ENCODE measurements around the gene SCAMP4. TPM values are rescaled to one million over a fixed set of nuclear protein-coding genes. Genes with fewer than 3 reads are reported as not detected.
A peak's percentile ranks its signal among the peaks of the same experiment; 100 is the strongest.
"Not testable (repeated sequence)": the region's sequence is repeated elsewhere in the genome, so short reads cannot be mapped to it uniquely, and the experiment has no call there.

Gene SCAMP4
- total RNA-seq, 1 donor: 42.8 TPM

DNA sequence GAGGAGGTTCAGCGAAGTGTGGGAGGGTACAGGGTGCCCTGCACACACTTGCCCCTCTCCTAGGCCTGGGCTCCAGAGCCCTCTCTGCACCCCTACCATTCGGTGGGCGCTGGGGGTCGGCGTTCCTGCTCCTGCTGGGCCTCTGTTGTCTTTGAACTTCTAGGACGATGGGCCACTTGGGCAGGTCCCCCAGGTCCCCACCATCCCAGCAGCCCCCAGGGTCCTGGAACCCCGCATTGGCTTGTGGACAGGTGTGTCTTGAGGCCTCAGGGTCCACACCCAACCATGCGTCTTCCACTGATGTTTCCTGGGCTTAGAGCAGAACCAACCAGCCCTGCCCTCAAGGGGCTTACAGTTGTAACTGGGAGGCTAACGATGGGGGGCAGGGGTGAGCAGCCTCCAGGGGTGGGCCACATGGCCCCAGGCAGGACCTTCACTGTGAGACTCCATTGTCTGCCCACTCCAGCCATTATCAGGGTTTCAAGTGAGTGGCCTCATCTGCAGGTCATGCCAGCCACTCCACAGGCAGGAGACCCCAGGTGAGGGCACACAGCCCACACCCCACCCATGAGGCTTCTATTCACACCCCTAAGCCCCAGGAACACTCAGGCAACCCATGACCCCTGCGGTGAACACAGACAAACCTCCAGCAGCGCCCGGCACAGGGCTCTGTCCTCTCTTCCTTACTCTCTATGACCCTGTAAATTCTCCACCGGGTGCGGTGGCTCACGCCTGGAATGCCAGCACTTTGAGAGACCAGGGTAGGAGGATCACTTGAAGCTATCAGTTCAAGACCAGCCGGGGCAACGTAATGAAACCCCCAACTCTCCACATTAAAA is 39.8 kb upstream of the SCAMP4 start:
- no peak for DNase-seq (ENCODE audit: low read depth in 2 of 3, low spot score in 2 of 3)

DNA sequence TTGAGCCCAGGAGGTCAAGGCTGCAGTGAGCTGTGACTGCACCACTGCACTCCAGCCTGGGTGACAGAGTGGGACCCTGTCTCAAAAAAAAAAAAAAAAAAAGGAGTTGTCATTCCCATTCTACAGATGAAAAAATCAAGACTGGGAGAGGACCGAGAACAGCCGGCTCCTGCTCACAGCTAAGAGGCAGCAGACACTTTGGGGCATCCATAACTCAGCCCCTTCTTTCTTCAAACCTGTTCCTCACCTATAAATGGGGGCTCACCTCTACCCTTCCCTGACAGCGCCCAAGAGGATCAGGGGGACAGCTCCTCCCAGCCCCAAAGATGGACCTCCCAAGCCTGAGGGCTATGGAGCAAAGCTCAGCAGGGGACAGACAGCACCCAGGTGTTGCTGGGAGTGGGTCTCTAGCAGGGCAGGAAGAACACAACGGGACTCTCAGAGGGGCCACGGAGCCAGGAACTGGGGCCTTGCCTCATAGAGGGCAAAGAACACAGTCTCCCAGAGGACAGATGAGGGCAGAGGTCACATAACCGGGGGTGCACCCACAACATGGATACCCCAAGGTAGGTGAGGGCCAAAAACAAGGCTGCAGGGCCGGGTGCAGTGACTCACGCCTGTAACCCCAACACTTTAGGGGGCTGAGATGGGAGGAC is 38.4 kb upstream of the SCAMP4 start:
- DNase-seq (ENCODE audit: low read depth in 2 of 3, low spot score in 2 of 3): no peak

DNA sequence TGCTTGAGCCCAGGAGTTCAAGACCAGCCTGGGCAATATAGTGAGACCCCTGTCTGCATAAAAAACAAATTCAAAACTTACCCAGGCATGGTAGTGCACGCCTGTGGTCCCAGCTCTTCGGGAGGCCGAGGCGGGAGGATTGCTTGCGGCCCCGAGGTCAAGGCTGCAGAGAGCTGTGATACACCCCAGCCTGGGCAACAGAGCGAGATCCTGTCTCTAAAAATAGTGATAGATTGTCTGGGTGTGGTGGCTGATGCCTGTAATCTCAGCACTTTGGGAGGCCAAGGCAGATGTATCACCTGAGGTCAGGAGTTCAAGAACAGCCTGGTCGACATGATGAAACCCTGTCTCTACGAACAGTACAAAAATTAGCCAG is 37.9 kb upstream of the SCAMP4 start:
- no peak for DNase-seq (ENCODE audit: low read depth in 2 of 3, low spot score in 2 of 3)

DNA sequence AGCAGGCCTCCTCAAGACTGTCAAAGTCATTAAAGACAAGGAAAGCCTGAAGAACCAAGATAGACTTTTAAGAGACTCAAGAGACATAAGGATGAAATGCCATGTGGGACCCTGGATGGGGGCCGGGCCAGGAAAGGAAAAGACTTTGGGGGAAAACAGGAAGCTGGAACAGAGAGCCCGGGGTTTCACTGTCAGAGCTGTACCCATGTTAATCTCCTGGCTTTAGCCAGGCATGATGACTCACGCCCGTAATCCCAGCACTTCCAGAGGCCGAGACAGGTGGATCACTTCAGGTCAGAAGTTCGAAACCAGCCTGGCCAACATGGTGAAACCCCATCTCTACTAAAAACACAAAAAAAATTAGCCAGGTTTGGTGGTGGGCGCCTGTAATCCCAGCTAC is 36.2 kb upstream of the SCAMP4 start:
- no peak for DNase-seq (ENCODE audit: low read depth in 2 of 3, low spot score in 2 of 3)

DNA sequence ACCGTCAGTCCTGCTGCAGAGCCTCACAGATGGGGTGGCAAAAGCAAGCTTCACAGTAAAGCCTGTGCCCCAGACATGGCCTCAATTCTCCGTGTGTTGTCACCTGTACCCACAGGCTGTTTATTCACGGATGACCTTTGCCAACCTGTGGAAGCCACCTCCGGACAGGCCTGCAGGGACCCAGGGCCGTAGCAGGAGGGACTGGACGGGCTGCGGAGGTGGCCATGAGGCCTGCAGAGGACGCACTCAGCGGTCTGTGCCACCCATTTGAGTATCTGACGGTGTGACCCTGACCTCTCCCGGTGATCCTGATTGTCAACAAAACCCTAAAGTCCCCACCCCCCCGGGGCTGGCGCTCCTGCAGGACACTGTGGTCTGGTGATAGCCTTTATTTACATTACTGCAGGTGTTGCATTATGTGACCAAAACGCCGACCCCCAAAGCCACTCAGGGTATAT is 34.0 kb upstream of the SCAMP4 start:
- DNase-seq (ENCODE audit: low read depth in 2 of 3, low spot score in 2 of 3): no peak

DNA sequence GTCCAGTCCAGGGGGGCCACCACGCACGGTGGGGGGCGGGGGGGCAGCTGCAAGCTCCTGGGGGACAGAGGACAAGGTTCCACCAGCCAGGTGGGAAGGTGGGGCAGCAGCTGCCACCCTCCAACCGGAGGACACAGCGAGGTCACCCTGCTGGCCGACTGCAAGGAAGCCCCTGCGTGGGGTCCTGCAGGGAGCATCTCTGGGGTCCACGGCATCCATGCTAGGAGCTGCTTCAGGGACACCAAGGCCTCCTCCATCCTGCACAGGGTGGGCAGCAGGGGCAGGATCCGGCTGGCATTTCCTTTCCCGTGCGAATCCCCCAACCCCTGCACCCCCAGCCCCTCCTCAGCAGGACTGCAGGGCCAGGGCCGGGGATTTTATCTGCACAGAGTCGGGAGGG is 33.6 kb upstream of the SCAMP4 start:
- no peak for DNase-seq (ENCODE audit: low read depth in 2 of 3, low spot score in 2 of 3)

DNA sequence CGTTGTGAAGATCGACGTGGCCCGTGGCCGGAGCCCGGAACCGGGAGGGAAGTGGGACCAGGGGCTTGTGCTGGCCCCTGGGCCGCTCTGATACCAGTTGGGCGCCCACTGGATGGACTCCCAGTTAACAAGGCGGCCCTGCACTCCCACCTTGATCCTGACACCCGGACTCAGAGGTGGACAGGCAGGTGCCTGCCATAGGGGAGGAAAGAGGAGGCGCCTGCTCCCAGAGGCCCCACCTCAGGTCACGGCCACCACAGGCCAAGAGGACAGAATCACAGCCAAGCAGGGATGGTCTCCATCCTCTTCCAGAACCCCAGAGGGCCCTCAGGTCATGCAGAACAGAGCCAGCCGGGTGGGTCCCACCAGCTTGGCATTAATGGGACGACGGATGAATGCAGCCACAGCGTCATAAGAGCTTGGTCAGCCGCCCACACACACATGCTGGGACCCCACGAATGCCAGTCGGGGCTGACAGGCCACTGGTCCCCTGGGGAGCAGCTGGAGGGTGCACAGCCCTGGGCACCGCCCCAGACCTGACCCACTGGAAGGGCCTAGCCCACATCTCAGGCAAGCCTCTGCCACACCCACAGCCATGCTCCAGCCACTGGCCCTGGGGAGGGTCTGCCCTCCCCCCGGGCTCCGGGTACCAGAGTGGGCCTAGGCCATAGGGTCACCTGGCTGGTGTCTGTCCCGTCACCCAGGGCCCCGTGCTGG is 32.2 kb upstream of the SCAMP4 start:
- no peak for DNase-seq (ENCODE audit: low read depth in 2 of 3, low spot score in 2 of 3)

DNA sequence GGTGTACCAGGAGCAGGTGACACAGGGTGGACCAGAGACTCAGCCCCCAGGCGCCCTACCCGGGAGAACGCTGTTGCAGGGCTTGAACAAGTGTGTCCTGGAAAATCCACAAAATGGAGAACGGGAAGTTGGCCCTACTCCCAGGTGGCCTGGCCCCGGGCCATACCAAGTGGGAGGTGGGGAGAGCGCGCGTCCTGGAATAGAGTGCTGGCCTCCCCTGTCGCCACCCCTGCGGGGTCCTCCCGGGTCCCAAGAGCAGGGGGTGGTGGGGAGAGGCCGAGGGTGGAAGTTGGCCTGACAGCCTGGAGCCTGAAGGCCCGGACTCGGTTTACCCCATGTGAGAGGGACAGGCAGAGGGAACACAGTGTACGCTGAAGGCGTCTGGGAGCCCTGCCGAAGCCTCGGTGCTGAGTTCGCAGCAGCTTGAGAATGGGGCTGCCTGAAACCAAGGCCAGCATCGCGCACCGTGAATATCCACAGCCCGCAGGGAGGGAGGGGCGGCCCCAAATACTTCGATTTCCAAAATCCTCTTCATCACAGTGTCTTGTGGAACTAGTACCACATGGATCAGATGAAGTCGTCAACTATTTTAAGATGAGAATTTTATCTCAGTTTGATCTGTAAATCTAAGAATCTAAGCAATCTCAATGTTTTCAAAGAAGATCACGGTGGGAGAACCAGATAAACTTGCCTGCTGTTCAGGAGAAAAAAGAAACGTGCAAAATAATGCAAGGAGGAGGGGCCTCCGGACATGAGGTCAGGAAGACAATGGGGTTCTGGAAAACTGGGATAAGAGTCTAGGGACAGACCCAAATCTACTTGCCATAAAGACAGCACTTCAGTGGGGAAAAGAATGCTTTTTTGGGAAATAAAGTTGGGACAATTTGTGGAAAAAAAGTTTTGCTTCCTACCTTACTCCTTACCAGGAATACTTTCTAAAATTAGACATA is 31.4 kb upstream of the SCAMP4 start:
- DNase-seq (ENCODE audit: low read depth in 2 of 3, low spot score in 2 of 3): no peak

DNA sequence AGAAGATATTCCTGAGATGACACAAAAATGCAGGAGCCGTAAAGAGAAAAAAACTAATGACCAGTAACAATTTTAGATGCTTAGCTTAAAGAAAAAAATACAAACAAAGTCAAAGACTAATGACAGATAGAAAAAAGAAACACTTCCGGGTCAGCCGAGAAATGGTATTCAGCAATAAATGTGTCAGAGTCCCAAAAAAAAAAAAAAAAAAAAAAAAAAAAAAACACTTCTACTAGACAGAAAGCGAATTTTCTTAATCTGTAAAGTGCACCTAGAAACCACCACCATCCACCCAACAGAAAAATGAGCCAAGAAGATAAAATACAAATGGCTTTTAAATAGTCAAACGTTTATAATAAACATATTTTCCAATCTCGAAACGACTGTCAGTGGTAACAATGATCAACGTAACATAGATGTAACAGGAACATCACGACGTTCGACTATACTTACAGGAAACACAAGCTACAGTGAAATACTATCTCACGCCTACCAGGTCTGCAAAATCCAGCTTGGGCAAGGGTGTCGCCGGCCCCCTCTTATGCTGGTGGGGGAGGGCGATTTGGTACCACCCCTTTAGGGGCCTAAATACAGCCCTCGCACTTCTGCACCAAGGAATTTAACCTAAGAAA is 30.5 kb upstream of the SCAMP4 start:
- peak in 1 of 3 donors; percentile 59 for DNase-seq (ENCODE audit: low read depth in 2 of 3, low spot score in 2 of 3)

DNA sequence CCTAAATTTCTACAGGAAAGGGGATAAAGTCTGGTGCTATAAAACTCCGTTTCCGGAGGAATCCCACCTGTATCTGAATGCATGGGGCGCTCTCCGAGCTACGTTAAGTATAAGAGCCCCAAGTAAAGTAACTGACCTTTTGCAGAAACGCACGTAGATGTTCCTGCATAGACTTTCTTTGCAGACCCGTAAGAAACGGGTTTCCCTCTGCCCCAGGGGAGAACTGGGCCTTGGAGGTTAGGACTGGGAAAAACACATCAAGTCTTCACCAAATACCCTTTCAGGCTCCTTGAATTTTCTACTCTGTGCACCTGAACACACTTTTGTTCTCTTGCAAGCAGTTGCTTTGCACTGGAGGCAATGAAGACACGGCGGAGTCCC is 29.9 kb upstream of the SCAMP4 start:
- not testable (repeated sequence) for DNase-seq (ENCODE audit: low read depth in 2 of 3, low spot score in 2 of 3)

DNA sequence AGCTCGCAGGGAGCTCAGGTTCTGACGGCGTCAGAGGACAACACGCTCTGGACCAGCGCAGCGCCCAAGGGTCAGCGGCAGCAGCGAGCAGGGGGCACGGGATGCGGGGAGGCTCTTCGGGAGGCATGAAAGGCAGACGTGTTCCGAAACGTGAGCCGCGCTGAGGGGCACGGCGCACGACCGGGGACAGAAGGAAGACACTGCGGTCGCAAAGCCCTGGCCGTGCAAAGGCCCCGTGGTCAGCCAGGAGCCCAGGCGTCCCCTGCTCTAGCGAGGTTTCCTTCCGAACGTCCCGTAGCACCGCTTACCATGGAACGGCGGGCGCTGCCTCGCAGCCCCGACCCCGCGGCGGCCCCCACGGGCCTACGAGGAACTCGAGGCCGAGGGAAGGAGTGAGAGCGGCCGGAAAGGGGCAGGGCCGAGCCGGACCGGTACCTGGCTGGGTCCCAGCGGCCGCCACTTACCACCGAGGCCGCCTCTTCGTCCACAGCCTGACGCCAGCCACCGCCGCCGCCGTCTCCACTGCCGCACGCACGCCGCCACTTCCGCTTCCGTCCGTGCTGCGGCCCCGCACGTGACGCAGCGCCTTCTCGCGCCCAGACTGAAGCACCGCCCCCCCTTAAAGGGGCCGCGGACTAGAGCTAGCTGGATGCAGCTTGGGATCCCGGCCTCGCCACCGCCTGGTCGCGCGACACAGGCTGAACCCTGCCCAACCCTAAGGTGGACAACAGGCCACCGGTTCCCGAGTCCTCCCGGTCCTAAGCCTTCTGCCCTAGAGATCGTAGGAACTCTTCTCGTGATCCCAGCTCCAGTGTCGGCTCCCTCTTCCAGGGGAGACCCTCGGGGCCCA is 29.3 kb upstream of the SCAMP4 start:
- DNase-seq (ENCODE audit: low read depth in 2 of 3, low spot score in 2 of 3): peak in 2 of 3 donors; percentile 88 to 90

DNA sequence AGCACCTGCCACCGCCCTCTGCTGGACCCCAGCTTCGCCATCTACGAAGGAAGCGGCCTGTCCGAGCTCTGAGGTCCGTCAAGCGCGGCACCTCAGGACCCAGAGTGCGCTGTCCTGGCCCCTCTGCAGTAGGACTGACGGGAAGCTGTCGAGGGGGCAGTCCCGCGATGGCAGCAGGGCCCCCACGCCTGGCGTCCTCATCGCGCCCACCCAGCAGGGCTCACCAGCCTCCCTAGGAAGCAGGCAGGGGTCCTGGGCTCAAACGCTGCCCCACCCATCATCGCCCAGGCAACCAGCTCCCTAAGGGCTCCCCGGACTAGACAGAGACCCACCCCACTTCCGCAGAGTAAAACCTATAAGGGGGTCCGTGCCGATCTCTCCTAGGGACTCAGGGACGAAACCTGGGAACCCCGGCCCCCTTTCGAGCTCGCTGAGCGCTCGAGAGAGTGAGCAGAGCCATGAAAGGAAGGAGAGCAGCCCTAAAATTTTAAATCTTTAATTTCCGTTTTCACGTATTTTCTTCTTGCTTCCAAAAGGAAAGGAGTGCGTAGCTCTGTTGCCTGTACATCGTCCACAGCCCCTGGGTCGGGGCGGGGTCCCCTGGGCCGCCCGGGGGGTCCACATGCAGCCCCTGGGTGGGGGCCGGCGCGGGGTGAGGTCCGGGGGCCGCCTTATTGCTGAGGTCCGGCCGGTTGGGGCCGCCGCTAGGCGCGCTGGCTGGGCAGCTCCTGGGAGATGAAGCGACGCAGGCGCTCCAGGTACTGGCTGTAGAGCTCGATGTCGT is 28.5 kb upstream of the SCAMP4 start:
- not testable (repeated sequence) for DNase-seq (ENCODE audit: low read depth in 2 of 3, low spot score in 2 of 3)

DNA sequence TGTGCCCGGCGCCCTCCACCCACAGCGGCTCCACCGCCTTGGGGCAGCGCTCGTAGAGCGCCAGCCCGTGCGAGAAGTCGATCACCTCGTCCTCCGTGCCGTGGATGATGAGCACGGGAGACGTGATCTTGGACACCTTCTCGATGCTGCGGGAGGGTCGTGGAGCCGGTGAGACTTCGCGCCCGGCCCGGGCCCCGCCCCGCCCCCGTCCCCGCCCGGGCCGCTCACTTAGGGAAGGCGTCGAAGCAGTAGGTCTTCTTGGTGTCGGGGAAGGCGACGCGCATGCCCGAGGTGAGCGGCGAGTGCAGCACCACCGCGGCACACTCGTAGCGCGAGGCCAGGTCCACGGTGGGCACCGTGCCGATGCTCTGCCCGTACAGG is 27.9 kb upstream of the SCAMP4 start:
- DNase-seq (ENCODE audit: low read depth in 2 of 3, low spot score in 2 of 3): not testable (repeated sequence)

DNA sequence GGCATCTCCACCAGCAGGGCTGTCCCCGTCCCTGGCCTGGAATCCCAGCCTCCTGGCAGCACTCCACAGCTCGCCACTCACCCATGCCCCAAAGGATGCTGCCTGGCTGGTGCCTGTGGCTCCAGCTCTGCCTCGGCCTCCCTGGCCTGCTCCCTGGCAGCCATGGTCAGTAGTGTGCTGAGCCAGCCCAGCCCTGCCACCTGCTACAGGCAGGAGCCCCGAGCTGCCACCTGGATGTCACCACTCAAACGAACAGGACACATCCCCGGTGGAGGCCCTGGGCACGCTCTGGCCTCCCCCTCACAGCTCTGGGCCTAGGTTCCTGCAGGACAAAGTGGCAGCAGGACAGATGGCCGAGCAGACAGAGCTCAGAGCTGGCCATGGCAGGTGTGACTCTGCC is 26.6 kb upstream of the SCAMP4 start:
- not testable (repeated sequence) for DNase-seq (ENCODE audit: low read depth in 2 of 3, low spot score in 2 of 3)

DNA sequence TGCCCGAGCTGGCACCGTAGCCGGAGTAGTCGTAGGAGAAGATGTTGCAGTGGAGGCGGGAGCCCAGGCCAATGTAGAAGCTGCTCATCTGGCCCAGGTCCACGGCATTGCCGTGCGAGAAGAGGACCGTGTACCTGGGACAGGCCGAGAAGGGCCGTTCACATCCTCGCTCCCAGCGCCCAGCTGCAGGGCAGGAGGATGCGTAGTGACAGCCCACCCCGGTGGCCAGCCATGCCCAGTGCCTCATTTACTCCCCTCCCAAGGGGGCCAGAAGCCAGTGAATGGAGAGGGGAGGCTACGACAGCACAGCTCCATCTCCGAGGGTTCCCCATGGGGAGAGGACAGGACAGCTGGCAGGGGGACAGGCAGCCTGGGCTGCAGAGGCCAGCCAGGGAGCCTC is 25.2 kb upstream of the SCAMP4 start:
- not testable (repeated sequence) for DNase-seq (ENCODE audit: low read depth in 2 of 3, low spot score in 2 of 3)

DNA sequence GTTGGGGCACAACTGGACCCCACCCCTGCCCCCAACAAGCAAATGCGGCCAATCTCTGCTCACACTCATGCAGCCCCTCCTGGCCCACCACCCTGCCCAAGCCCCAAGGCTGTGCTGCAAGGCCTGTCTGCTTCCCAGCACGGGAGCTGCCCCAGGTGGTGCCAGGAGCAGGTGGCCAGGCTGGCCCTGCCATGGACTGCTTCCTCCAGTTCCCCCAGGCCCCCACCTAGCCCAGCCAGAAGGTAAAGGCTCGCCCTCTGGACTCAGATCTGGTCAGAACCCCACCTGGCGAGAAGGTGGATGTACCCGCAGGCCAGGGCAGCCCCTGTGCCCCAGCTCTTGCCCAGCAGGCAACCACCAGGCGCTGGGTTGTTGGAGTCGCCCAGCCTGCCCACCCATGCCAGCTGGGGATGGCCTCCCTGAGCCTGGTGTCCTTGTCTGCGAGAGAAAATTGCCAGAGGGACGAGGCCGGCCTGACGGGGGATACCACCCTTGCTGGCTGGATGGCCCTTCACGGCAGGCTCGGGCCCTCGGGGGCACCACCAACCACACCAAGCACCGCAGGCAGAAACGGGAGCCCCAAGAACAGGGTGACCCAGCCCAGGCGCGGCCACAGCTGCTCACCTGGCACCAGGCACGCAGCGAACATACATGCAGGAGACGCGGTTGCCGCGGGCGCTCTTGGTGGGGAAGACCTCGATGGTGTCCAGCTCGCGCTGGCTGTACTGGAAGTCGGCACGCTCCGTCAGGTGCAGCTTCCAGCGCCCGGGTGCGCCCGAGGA is 24.4 kb upstream of the SCAMP4 start:
- no peak for DNase-seq (ENCODE audit: low read depth in 2 of 3, low spot score in 2 of 3)

DNA sequence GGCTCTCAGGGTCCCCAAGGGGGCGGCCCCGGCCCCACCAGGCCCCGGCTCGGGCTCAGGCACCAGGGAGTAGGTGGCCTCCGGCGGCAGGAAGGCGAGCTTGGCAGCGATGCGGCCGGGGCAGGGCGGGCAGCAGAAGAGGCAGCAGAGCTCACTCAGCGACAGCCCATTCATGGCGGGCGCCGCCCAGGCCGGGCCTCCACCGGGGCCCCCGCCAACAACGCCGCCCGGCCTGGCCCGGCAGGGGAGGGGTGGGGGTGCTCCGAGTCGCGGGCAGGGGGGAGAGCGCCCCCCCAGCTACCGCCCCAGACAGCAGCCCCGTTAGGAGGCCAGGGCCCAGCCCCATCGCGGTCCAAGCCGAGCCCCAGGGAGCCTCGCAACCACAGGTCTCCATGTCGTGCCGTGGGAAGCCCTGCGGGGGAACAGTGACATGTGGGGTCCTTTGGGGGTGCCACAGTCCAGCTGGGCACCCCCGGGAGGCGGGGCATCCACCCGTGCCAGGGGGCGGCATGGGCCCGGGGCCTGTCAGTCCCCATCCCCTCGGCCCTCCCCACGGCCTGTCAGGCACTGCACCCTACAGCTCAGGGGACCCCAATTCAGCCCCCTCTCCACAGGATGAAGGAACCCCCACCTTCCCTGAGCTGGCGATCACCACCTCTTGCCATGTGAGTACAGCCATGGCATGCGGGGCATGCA is 23.7 kb upstream of the SCAMP4 start:
- not testable (repeated sequence) for DNase-seq (ENCODE audit: low read depth in 2 of 3, low spot score in 2 of 3)

Measured in hematopoietic multipotent progenitor cell (in vitro differentiated cells).